ENCODE results near the gene NDUFA6.

NDUFA6 gene

GRCh38 chr22:42080287-42080686 is 10.3 kb downstream of the NDUFA6 start (continued):
- peak; percentile 67; the same call in 1 of the 2 replicates for TF ChIP-seq BCL6B (tag by site-specific recombination; IDR thresholded peaks at IDR 0.05)
- no peak for TF ChIP-seq ZNF792 (tag by site-specific recombination; IDR thresholded peaks at IDR 0.05)
- no peak for TF ChIP-seq ZNF423 (tag by site-specific recombination; IDR thresholded peaks at IDR 0.05)
- peak; percentile 56; the same call in 1 of the 2 replicates for TF ChIP-seq PRDM1 (tag by site-specific recombination; IDR thresholded peaks at IDR 0.05)
- no peak for TF ChIP-seq SP3 (tag by site-specific recombination; IDR thresholded peaks at IDR 0.05)
- no peak for TF ChIP-seq ZNF701 (tag by site-specific recombination; IDR thresholded peaks at IDR 0.05)
- peak; percentile 44 for TF ChIP-seq ZNF335 (tag by site-specific recombination; conservative IDR thresholded peaks at IDR 0.05)

GRCh38 chr22:42079319-42080251 is 11.0 kb downstream of the NDUFA6 start, which contains the start of gene SMDT1:
Gene SMDT1 (plus strand): TSS chr22:42079700. CDS start chr22:42079769, 69 bp downstream.
- Histone ChIP-seq H3K4me3 (ENCODE audit: low read depth, low read length) (peak within 1 kb of the TSS; percentile 93), H3K4me1 (ENCODE audit: control insufficient read depth, insufficient read depth, low read length) (peaks cover 4% of the 10 kb centered on the region; the same call in 1 of the 2 replicates), H3K9me3 (ENCODE audit: control insufficient read depth, insufficient read depth, low read depth, low read length) (no peaks in the 10 kb centered on the region), H3K36me3 (ENCODE audit: control insufficient read depth in 2 of 2, insufficient read depth in 1 of 2, low read length in 2 of 2) (peaks cover 0 to 32% of the 10 kb centered on the region in 2 experiments; a peak in 2 of 3 replicates), H3K27ac (ENCODE audit: extremely low read depth, low read depth, low read length) (peak within 1 kb of the TSS; percentile 73)
- ChIA-PET CTCF (interaction anchor here (0.6 to 1.7 kb wide), 5 partner anchors 10 to 299 kb away, joined by 3 to 14 read pairs (median 3); partner anchors contain the start of gene NDUFA6), POLR2A (interaction anchor here (0.5 to 3.3 kb wide), 10 partner anchors 9 to 382 kb away, joined by 3 to 56 read pairs (median 4); partner anchors contain the start of genes CENPM, NAGA and NDUFA6)
- TF ChIP-seq ZNF621 (tag by site-specific recombination; IDR thresholded peaks at IDR 0.05) (no peak), KLF16 (tag by site-specific recombination; IDR thresholded peaks at IDR 0.05) (peak; percentile 97), SP7 (tag by site-specific recombination; IDR thresholded peaks at IDR 0.05) (peak; percentile 85; the same call in 1 of the 2 replicates), SP2 (tag by site-specific recombination; IDR thresholded peaks at IDR 0.05) (peak; percentile 94), ZNF629 (tag by site-specific recombination; IDR thresholded peaks at IDR 0.05) (peak; percentile 89), SCRT1 (tag by site-specific recombination; IDR thresholded peaks at IDR 0.05; ENCODE audit: borderline replicate concordance) (no peak), GLIS1 (tag by site-specific recombination; IDR thresholded peaks at IDR 0.05) (peak; percentile 79), ZFHX2 (tag by site-specific recombination; conservative IDR thresholded peaks at IDR 0.05) (peak; percentile 88), KLF9 (tag by site-specific recombination; IDR thresholded peaks at IDR 0.05; ENCODE audit: low read depth) (peak; percentile 87), KLF10 (tag by site-specific recombination; IDR thresholded peaks at IDR 0.05) (peak; percentile 89), PRDM1 (tag by site-specific recombination; IDR thresholded peaks at IDR 0.05) (peak; percentile 72; the same call in 1 of the 2 replicates), ZNF37A (tag by site-specific recombination; IDR thresholded peaks at IDR 0.05) (peak; percentile 76), KLF7 (tag by site-specific recombination; IDR thresholded peaks at IDR 0.05; ENCODE audit: borderline replicate concordance) (peak; percentile 86), HIC1 (tag by site-specific recombination; IDR thresholded peaks at IDR 0.05) (peak; percentile 100), ZNF639 (tag by site-specific recombination; IDR thresholded peaks at IDR 0.05) (peak; percentile 83; the same call in 1 of the 2 replicates), ZBTB20 (tag by site-specific recombination; IDR thresholded peaks at IDR 0.05) (peak; percentile 93), ZNF2 (tag by site-specific recombination; IDR thresholded peaks at IDR 0.05) (peak; percentile 44; the same call in 1 of the 2 replicates), ZNF626 (tag by site-specific recombination; IDR thresholded peaks at IDR 0.05) (no peak), KLF8 (tag by site-specific recombination; IDR thresholded peaks at IDR 0.05) (peak; percentile 98), EGR2 (tag by site-specific recombination; IDR thresholded peaks at IDR 0.05; ENCODE audit: low read depth) (peak; percentile 91), ZBTB8A (tag by site-specific recombination; IDR thresholded peaks at IDR 0.05) (peak; percentile 99), ZNF398 (tag by site-specific recombination; IDR thresholded peaks at IDR 0.05) (peak; percentile 79)
